IMR-90 (cell line): Measurements from ENCODE around the gene PGR. TPM values are rescaled to one million over a fixed set of nuclear protein-coding genes. Genes with fewer than 3 reads are reported as not detected.

Source experiments
- ATAC-seq: fragments of 200-7000 bp; cut with Tn5 transposase; 2 replicates; pipeline ENCODE4 v1.9.1; 2020; ENCODE audit warnings: low read depth, mild to moderate bottlenecking, moderate library complexity
- BruUV-seq: library from RNA; stranded (reverse); fragments of 400-500 nt; replicated peaks from 2 replicates; lab custom pipeline; 2021; lab: Mats Ljungman, UMichigan
- CTCF ChIA-PET: fragments of 300-600 bp; formaldehyde crosslinking; extraction: SDS; loops from one replicate; lab custom pipeline; 2021; ENCODE audit warnings: antibody characterized with exemption; lab: Yijun Ruan, JAX
- POLR2A ChIA-PET: fragments of 300-600 bp; sonication (Branson Sonifier 250); formaldehyde crosslinking; loops from one replicate; lab custom pipeline; 2022; ENCODE audit warnings: antibody characterized with exemption; ENCODE audit not compliant: unreplicated experiment; lab: Charles Lee
- DNase-seq: peaks from one replicate; pipeline ENCODE4 v3.0.0; 2013
- H2AFZ ChIP-seq: replicated peaks from 2 replicates; pipeline ENCODE3; 2013; ENCODE audit warnings: low read length, mild to moderate bottlenecking; ENCODE audit not compliant: poor library complexity
- H2AK5ac ChIP-seq: 2 replicates; pipeline ENCODE4 v1.6.1; 2013; ENCODE audit warnings: low read depth, low read length, inconsistent platforms
- H2AK9ac ChIP-seq: replicated peaks from 2 replicates; pipeline ENCODE3; 2013; ENCODE audit warnings: mild to moderate bottlenecking, low read depth, low read length, moderate library complexity; ENCODE audit not compliant: poor library complexity
- H2BK120ac ChIP-seq: 2 replicates; pipeline ENCODE4 v1.6.1; 2013; ENCODE audit warnings: low read depth, low read length, inconsistent platforms
- H2BK15ac ChIP-seq: 3 replicates; pipeline ENCODE4 v1.6.1; 2013; ENCODE audit warnings: low read depth, low read length, inconsistent platforms
- H2BK20ac ChIP-seq: 2 replicates; pipeline ENCODE4 v1.6.1; 2013; ENCODE audit warnings: low read depth, mild to moderate bottlenecking, inconsistent platforms, low read length, moderate library complexity
- H2BK5ac ChIP-seq: 2 replicates; pipeline ENCODE4 v1.6.1; 2013; ENCODE audit warnings: mild to moderate bottlenecking, low read depth, low read length, inconsistent platforms; ENCODE audit not compliant: poor library complexity, severe bottlenecking
- H3K14ac ChIP-seq: replicated peaks from 2 replicates; pipeline ENCODE4 v1.6.1; 2013; ENCODE audit warnings: low read depth, low read length, inconsistent platforms
- H3K18ac ChIP-seq: 2 replicates; pipeline ENCODE4 v1.6.1; 2013; ENCODE audit warnings: low read depth, low read length, control low read depth
- H3K23ac ChIP-seq: 2 replicates; pipeline ENCODE4 v1.6.1; 2013; ENCODE audit warnings: low read depth, low read length, inconsistent platforms
- H3K27ac ChIP-seq: 2 replicates; pipeline ENCODE4 v1.5.1; 2013; ENCODE audit warnings: mild to moderate bottlenecking, control low read depth, low read length; ENCODE audit not compliant: insufficient read depth
- H3K27me3 ChIP-seq: 2 replicates; pipeline ENCODE4 v1.6.1; 2013; ENCODE audit warnings: low read length; ENCODE audit not compliant: control insufficient read depth, insufficient read depth
- H3K36me3 ChIP-seq: 2 replicates; pipeline ENCODE4 v1.6.1; 2013; ENCODE audit warnings: low read length, mixed read lengths; ENCODE audit not compliant: control insufficient read depth, insufficient read depth
- H3K4ac ChIP-seq: 2 replicates; pipeline ENCODE4 v1.6.1; 2013; ENCODE audit warnings: low read depth, low read length, inconsistent platforms
- H3K4me1 ChIP-seq: 2 replicates; pipeline ENCODE4 v1.6.1; 2013; ENCODE audit warnings: low read length, mixed read lengths; ENCODE audit not compliant: control insufficient read depth, insufficient read depth
- H3K4me2 ChIP-seq: 2 replicates; pipeline ENCODE4 v1.6.1; 2013; ENCODE audit warnings: low read depth, mild to moderate bottlenecking, control low read depth, low read length, moderate library complexity
- H3K4me3 ChIP-seq: 2 replicates; pipeline ENCODE4 v1.5.1; 2013; ENCODE audit warnings: low read depth, mild to moderate bottlenecking, control low read depth, low read length, moderate library complexity; ENCODE audit not compliant: insufficient read depth
- H3K56ac ChIP-seq: 2 replicates; pipeline ENCODE4 v1.6.1; 2013; ENCODE audit warnings: low read length, inconsistent platforms; ENCODE audit not compliant: insufficient read depth; ENCODE audit errors: extremely low read depth
- H3K79me1 ChIP-seq, 2 experiments: 2 replicates each; pipeline ENCODE4 v1.6.1; 2013; ENCODE audit warnings: low read length in 2 of 2, inconsistent platforms in 1 of 2, low read depth in 1 of 2
- H3K9ac ChIP-seq: 2 replicates; pipeline ENCODE4 v1.6.1; 2013; ENCODE audit warnings: low read depth, low read length, control low read depth
- H3K9me1 ChIP-seq: 2 replicates; pipeline ENCODE4 v1.6.1; 2013; ENCODE audit warnings: low read length, inconsistent platforms; ENCODE audit not compliant: insufficient read depth
- H3K9me3 ChIP-seq: 2 replicates; pipeline ENCODE4 v1.6.1; 2013; ENCODE audit warnings: low read length; ENCODE audit not compliant: control insufficient read depth, insufficient read depth
- H4K20me1 ChIP-seq: 2 replicates; pipeline ENCODE4 v1.6.1; 2013; ENCODE audit warnings: low read length, inconsistent platforms; ENCODE audit not compliant: insufficient read depth
- H4K5ac ChIP-seq: 2 replicates; pipeline ENCODE4 v1.6.1; 2013; ENCODE audit warnings: mild to moderate bottlenecking, low read depth, low read length, control low read depth
- H4K8ac ChIP-seq, 2 experiments: 2 replicates each; pipeline ENCODE4 v1.6.1; 2013; ENCODE audit warnings: low read depth in 2 of 2, low read length in 2 of 2, control low read depth in 1 of 2, inconsistent platforms in 1 of 2
- H4K91ac ChIP-seq: 2 replicates; pipeline ENCODE4 v1.6.1; 2013; ENCODE audit warnings: low read depth, low read length, inconsistent platforms; ENCODE audit not compliant: insufficient read depth
- BHLHE40 ChIP-seq: fragments of 150-350 bp; IDR thresholded peaks from 2 replicates; pipeline ENCODE4 v1.6.1; 2016; ENCODE audit warnings: mild to moderate bottlenecking, low read depth, low read length
- CEBPB ChIP-seq: IDR thresholded peaks from 2 replicates; pipeline ENCODE4 v1.6.1; 2012; ENCODE audit warnings: low read depth, low read length, improper control_type of control experiment
- CHD1 ChIP-seq: IDR thresholded peaks from 2 replicates; pipeline ENCODE4 v1.6.1; 2012; ENCODE audit warnings: low read depth, low read length, improper control_type of control experiment
- FOS ChIP-seq: fragments of 150-350 bp; IDR thresholded peaks from 2 replicates; pipeline ENCODE4 v1.6.1; 2016; ENCODE audit warnings: low read depth, low read length
- MAFK ChIP-seq: IDR thresholded peaks from 2 replicates; pipeline ENCODE4 v1.6.1; 2012; ENCODE audit warnings: low read depth, low read length, improper control_type of control experiment
- MAZ ChIP-seq: IDR thresholded peaks from 2 replicates; pipeline ENCODE4 v1.6.1; 2012; ENCODE audit warnings: low read depth, mild to moderate bottlenecking, low read length, improper control_type of control experiment, moderate library complexity, borderline replicate concordance
- MXI1 ChIP-seq: IDR thresholded peaks from 2 replicates; pipeline ENCODE4 v1.6.1; 2012; ENCODE audit warnings: low read depth, mild to moderate bottlenecking, low read length, moderate library complexity, borderline replicate concordance
- NFE2L2 ChIP-seq: fragments of 150-350 bp; IDR thresholded peaks from 2 replicates; pipeline ENCODE4 v1.6.1; 2016; ENCODE audit warnings: low read depth, mild to moderate bottlenecking, low read length
- POLR2A ChIP-seq: IDR thresholded peaks from 2 replicates; pipeline ENCODE4 v1.6.1; 2012; ENCODE audit warnings: mild to moderate bottlenecking, low read depth, low read length
- RAD21 ChIP-seq: IDR thresholded peaks from 2 replicates; pipeline ENCODE4 v1.6.1; 2012; ENCODE audit warnings: low read length, improper control_type of control experiment
- RCOR1 ChIP-seq: IDR thresholded peaks from 2 replicates; pipeline ENCODE4 v1.6.1; 2012; ENCODE audit warnings: mild to moderate bottlenecking, low read length, improper control_type of control experiment; ENCODE audit not compliant: insufficient replicate concordance
- RFX5 ChIP-seq: IDR thresholded peaks from 2 replicates; pipeline ENCODE4 v1.8.0; 2012; ENCODE audit warnings: low read depth, mild to moderate bottlenecking, low read length, moderate library complexity
- SMC3 ChIP-seq: fragments of 150-350 bp; IDR thresholded peaks from 2 replicates; pipeline ENCODE4 v1.6.1; 2016; ENCODE audit warnings: low read depth, mild to moderate bottlenecking, antibody characterized with exemption, low read length, moderate library complexity
- WGBS, 2 experiments: methylation state at CpG; one replicate each; pipeline versions ENCODE4 v1.1.5 to v1.1.7; 2013; ENCODE audit warnings: missing lambda C conversion rate in 2 of 2; ENCODE audit not compliant: insufficient read length in 1 of 2; ENCODE audit errors: extremely low coverage in 2 of 2; 5-methylcytosine and 5-hydroxymethylcytosine counted together
- dilution Hi-C: fragments of 300-500 bp; cut with HindIII; formaldehyde crosslinking; loops from one replicate; pipeline ENCODE4 v1.14.3; 2018; ENCODE audit warnings: low sequenced_read_pairs; ENCODE audit not compliant: unreplicated experiment
- in situ Hi-C: fragments of 300-500 bp; cut with MboI; formaldehyde crosslinking; loops from 3 replicates; pipeline ENCODE4 v1.14.3; 2019; ENCODE audit warnings: low sequenced_read_pairs, inconsistent platforms, mixed read lengths
- intact Hi-C: fragments of 100-400 bp; cut with micrococcal nuclease; formaldehyde crosslinking; loops from 2 replicates; pipeline ENCODE4 v1.10.0; 2022
- polyA plus RNA-seq, 3 experiments: library from polyadenylated mRNA; depleted of rRNA; stranded (reverse); fragments of >200 nt; gene quantifications; 2 replicates each; pipeline ENCODE4 v1.2.3, GENCODE V29; 2012; ENCODE audit warnings: low replicate concordance in 1 of 3
- total RNA-seq: library from RNA; depleted of rRNA; stranded (reverse); fragments of >200 nt; gene quantifications from 2 replicates; pipeline ENCODE4 v1.2.3, GENCODE V29; 2012
- TF ChIP-seq, protein P1 (sequence below): fragments of 150-350 bp; IDR thresholded peaks from 2 replicates; pipeline ENCODE4 v1.6.1; 2016; ENCODE audit warnings: low read depth, mild to moderate bottlenecking, low read length, moderate library complexity, borderline replicate concordance
- TF ChIP-seq, protein P2 (sequence below): fragments of 150-350 bp; IDR thresholded peaks from 2 replicates; pipeline ENCODE4 v1.6.1; 2017; ENCODE audit warnings: mild to moderate bottlenecking, antibody characterized with exemption, low read length, low read depth
- TF ChIP-seq, protein P3 (sequence below): conservative IDR thresholded peaks from 2 replicates; pipeline ENCODE4 v1.5.1; 2012; ENCODE audit warnings: mild to moderate bottlenecking, low read depth, low read length, improper control_type of control experiment

Gene PGR
- total and polyA plus RNA-seq, 2 of the 4 experiments (the other 2 are of a cell fraction), result under 0.01 TPM; not detected in 1

GRCh38 chr11:101035872-101036271 is 93.7 kb downstream of the PGR start:
- ChIA-PET POLR2A (no interaction called here), CTCF (no interaction called here)
- Histone ChIP-seq H3K9me3 (no peaks in the 10 kb centered on the region), H3K23ac (no peak overlapping the region), H3K36me3 (no peaks in the 10 kb centered on the region), H3K14ac (no peak overlapping the region), H4K8ac (no peak overlapping the region), H2AK5ac (no peak overlapping the region), H3K79me1 (no peaks in the 10 kb centered on the region), H2AFZ (no peak overlapping the region), H3K4ac (no peak overlapping the region), H3K4me2 (no peak overlapping the region), H3K27ac (no peak overlapping the region), H3K9me1 (no peaks in the 10 kb centered on the region), H3K9ac (no peak overlapping the region), H2BK15ac (no peak overlapping the region), H2BK120ac (no peak overlapping the region), H3K18ac (no peak overlapping the region), H2BK5ac (no peak overlapping the region), H2AK9ac (no peak overlapping the region), H4K20me1 (no peaks in the 10 kb centered on the region), H4K5ac (no peak overlapping the region), H3K4me1 (no peaks in the 10 kb centered on the region), H3K56ac (no peak overlapping the region), H3K27me3 (no peaks in the 10 kb centered on the region), H3K4me3 (no peak overlapping the region), H4K91ac (no peak overlapping the region), H2BK20ac (no peak overlapping the region)
- no CpG with 5 or more reads among the region's 1 CpG for WGBS, 2 experiments
- intact Hi-C loops, result no loop called here
- TF ChIP-seq RAD21 (no peak), BHLHE40 (no peak), CHD1 (no peak), MAZ (no peak), MXI1 (no peak), RFX5 (no peak), NFE2L2 (no peak), SMC3 (no peak), CEBPB (no peak), POLR2A (no peak), FOS (no peak), RCOR1 (no peak), MAFK (no peak)
- TF ChIP-seq, protein P1, sequence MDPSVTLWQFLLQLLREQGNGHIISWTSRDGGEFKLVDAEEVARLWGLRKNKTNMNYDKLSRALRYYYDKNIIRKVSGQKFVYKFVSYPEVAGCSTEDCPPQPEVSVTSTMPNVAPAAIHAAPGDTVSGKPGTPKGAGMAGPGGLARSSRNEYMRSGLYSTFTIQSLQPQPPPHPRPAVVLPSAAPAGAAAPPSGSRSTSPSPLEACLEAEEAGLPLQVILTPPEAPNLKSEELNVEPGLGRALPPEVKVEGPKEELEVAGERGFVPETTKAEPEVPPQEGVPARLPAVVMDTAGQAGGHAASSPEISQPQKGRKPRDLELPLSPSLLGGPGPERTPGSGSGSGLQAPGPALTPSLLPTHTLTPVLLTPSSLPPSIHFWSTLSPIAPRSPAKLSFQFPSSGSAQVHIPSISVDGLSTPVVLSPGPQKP, result no peak
- TF ChIP-seq, protein P2, sequence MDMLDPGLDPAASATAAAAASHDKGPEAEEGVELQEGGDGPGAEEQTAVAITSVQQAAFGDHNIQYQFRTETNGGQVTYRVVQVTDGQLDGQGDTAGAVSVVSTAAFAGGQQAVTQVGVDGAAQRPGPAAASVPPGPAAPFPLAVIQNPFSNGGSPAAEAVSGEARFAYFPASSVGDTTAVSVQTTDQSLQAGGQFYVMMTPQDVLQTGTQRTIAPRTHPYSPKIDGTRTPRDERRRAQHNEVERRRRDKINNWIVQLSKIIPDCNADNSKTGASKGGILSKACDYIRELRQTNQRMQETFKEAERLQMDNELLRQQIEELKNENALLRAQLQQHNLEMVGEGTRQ, result no peak
- TF ChIP-seq, protein P3, sequence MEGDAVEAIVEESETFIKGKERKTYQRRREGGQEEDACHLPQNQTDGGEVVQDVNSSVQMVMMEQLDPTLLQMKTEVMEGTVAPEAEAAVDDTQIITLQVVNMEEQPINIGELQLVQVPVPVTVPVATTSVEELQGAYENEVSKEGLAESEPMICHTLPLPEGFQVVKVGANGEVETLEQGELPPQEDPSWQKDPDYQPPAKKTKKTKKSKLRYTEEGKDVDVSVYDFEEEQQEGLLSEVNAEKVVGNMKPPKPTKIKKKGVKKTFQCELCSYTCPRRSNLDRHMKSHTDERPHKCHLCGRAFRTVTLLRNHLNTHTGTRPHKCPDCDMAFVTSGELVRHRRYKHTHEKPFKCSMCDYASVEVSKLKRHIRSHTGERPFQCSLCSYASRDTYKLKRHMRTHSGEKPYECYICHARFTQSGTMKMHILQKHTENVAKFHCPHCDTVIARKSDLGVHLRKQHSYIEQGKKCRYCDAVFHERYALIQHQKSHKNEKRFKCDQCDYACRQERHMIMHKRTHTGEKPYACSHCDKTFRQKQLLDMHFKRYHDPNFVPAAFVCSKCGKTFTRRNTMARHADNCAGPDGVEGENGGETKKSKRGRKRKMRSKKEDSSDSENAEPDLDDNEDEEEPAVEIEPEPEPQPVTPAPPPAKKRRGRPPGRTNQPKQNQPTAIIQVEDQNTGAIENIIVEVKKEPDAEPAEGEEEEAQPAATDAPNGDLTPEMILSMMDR, result no peak
- no peak for DNase-seq
- no TSS peak for BruUV-seq
- ATAC-seq, result no peak
- in situ Hi-C loops, result no loop called here
- dilution Hi-C loops, result no loop called here
